Placental pericyte (primary cell): ENCODE measurements around the gene NDC1. TPM values are rescaled to one million over a fixed set of nuclear protein-coding genes. Genes with fewer than 3 reads are reported as not detected.

Experiments
- small RNA-seq: library from RNA; depleted of rRNA; stranded (forward); fragments of <200 nt; gene quantifications from one replicate; pipeline ENCODE3, GENCODE V24; 2012; ENCODE audit warnings: low replicate concordance
- total RNA-seq: library from RNA; depleted of rRNA; stranded (reverse); fragments of >200 nt; gene quantifications from 2 replicates; pipeline ENCODE4 v1.2.3, GENCODE V29; 2012

NDC1 gene
- total RNA-seq = 8.5 and 55.0 TPM in 2 replicates

DNA sequence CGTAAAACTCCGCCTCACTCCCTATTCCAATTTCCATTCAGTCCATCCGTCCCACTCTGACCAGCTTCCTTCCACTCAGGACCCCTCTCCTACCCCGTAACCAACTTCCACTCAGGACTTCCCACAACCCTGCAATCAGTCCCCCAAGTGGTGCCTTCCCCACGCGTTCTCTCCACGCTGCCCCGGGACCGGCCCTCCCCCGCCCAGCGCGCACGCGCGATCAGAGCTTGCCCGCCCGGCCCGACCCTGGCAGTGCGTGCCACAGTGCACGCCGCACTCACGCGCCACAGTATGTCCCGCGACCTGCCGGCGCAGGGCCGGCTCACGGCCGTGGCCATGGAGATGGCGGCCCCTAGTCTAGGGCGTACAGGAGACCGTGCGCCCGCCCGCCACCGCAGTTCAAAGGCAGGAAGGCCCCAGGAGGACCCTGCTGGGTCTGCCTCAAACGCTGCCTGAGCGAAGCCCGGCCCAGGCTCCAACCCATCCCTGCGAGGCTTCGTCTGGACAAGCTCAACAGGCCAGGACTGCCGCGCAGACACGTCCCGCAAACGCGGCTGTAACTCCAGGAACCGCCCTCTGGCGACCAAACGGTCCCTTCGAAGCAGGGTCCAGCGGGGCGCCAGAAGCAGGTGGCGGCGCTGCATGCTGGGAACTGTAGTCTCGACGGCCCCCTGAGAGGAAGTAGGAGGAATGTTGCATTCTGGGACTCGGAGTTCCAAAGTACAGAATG, at the start of gene NDC1:
NDC1 (minus strand) TSS at position 373 of the 730 bp plus-strand sequence; CDS start at position 338, 35 bp downstream.

DNA sequence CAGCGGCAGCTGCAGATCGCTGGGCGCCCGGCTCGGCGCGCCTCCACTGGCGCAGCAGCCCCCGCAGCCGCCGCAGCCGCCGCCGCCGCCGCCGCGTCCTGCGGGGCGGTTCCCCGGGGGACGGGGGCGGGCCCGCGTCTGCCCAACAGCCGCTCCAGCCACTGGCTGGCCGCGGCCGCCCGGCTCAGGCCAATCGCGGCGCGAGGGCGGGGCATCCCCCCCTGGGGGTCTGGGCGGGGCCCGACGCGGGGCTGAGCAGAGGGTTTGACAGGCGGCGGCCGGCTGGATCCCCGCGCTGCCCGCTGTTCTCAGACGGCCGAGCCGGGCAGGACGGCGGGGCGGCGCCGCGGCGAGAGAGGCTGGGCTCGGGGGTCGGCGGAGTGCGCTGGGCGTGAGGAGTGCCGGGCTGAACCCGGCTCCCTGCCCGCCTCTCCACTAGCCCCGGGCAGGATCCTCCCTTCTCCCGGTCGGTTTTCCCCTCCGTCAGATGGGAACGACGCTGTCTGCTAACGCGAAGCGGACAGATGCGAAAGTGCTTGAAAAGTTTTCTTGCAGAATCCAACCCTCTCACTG, 98.9 kb downstream of the NDC1 start, which contains the start of gene GLIS1:
GLIS1 (minus strand) TSS at position 56 of the 573 bp plus-strand sequence. CDS start 1,100 bp downstream, outside the sequence.

Small RNA genes within 50 kb of the gene (small RNA-seq; reads per million reads assigned to genes)
- gene AL049745.1 (not detected), gene RF00418 (not detected)

Other genes with a start within 250 kb of the NDC1 start
- gene GLIS1, start 99.1 kb downstream of the NDC1 start, total RNA-seq = 0.86 TPM in 1 of 2 replicates, not detected in the other
- gene YIPF1, start 51.5 kb upstream of the NDC1 start, total RNA-seq = 27.8 and 31.5 TPM in 2 replicates
- gene DIO1, start 55.9 kb upstream of the NDC1 start, total RNA-seq = not detected in 2 replicates
- gene IFT25, start 107.4 kb upstream of the NDC1 start, total RNA-seq = 18.8 and 26.8 TPM in 2 replicates
- 34.2 and 51.4 TPM in 2 replicates for gene LRRC42, start 108.1 kb upstream of the NDC1 start, total RNA-seq
- not detected in 2 replicates for gene LDLRAD1, start 179.9 kb upstream of the NDC1 start, total RNA-seq
- gene TMEM59, start 214.9 kb upstream of the NDC1 start, total RNA-seq = 196 and 345 TPM in 2 replicates
- 1.3 and 3.0 TPM in 2 replicates for gene TCEANC2, start 215.3 kb upstream of the NDC1 start, total RNA-seq